Central memory CD8-positive, alpha-beta T cell (primary cell): Measurements from ENCODE around the gene MPDZ.

Experiments used
- ATAC-seq: fragments of 150-1000 bp; cut with Tn5 transposase; replicated peaks from 2 replicates; pipeline ENCODE4 v1.10.0; 2022; ENCODE audit warnings: mild to moderate bottlenecking, moderate FRiP score, moderate number of reproducible peaks; ENCODE audit not compliant: poor library complexity, severe bottlenecking; ENCODE audit errors: extremely low read depth
- DNase-seq, 2 donors: peaks; one replicate each; pipeline ENCODE4 v3.0.0; 2021; ENCODE audit warnings: low spot score in 2 of 2
- H3K27ac Mint-ChIP-seq: one replicate; pipeline ENCODE4 v1.8.0; 2022; ENCODE audit warnings: low read depth, mild to moderate bottlenecking, moderate library complexity, mixed read lengths
- H3K27me3 Mint-ChIP-seq: one replicate; pipeline ENCODE4 v1.8.0; 2022; ENCODE audit warnings: mixed read lengths
- H3K36me3 Mint-ChIP-seq: one replicate; pipeline ENCODE4 v1.8.0; 2022; ENCODE audit warnings: mild to moderate bottlenecking, moderate library complexity, mixed read lengths; ENCODE audit not compliant: insufficient read depth
- H3K4me1 Mint-ChIP-seq: one replicate; pipeline ENCODE4 v1.8.0; 2022; ENCODE audit warnings: mixed read lengths
- H3K4me3 Mint-ChIP-seq: one replicate; pipeline ENCODE4 v1.8.0; 2022; ENCODE audit warnings: mild to moderate bottlenecking, moderate library complexity, mixed read lengths
- H3K9me3 Mint-ChIP-seq: one replicate; pipeline ENCODE4 v1.8.0; 2022; ENCODE audit warnings: mixed read lengths

The MPDZ gene

GRCh38 chr9:13166996-13167395, 112.5 kb downstream of the MPDZ start:
- no peaks in the 10 kb centered on the region for H3K27me3 Mint-ChIP-seq
- no peak for ATAC-seq
- peaks cover 24% of the 10 kb centered on the region for H3K9me3 Mint-ChIP-seq

DNA sequence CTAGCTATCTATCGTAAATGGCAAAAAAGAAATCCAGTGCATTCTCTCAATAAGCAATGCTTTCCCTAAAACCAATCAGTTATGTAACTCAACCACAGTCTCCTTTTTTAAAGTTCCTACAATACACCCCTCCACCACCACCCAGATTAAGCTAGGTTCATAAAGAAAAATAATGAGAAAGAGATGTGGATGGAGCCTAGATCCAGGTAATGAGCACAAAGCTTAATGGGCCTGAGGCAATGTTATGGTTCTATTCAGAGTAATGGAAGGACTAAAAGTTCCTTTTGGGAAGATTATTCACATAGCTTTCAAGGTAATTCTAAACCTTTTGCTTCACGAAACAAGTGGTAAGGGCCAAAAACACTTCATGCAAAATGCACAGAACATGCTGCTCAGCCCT, 113.5 kb downstream of the MPDZ start:
- no peak overlapping the region for H3K4me3 Mint-ChIP-seq
- H3K27ac Mint-ChIP-seq = no peak overlapping the region
- H3K4me1 Mint-ChIP-seq = no peaks in the 10 kb centered on the region
- ATAC-seq (no peak), DNase-seq (no peak)
- H3K27me3 Mint-ChIP-seq = no peaks in the 10 kb centered on the region
- H3K36me3 Mint-ChIP-seq = no peaks in the 10 kb centered on the region
- peaks cover 14% of the 10 kb centered on the region for H3K9me3 Mint-ChIP-seq

More at GRCh38 chr9:13166996-13167395, 112.5 kb downstream of the MPDZ start:
- no peak for DNase-seq
- no peaks in the 10 kb centered on the region for H3K4me1 Mint-ChIP-seq
- H3K27ac Mint-ChIP-seq = no peak overlapping the region
- H3K36me3 Mint-ChIP-seq = no peaks in the 10 kb centered on the region
- H3K4me3 Mint-ChIP-seq = no peak overlapping the region

DNA sequence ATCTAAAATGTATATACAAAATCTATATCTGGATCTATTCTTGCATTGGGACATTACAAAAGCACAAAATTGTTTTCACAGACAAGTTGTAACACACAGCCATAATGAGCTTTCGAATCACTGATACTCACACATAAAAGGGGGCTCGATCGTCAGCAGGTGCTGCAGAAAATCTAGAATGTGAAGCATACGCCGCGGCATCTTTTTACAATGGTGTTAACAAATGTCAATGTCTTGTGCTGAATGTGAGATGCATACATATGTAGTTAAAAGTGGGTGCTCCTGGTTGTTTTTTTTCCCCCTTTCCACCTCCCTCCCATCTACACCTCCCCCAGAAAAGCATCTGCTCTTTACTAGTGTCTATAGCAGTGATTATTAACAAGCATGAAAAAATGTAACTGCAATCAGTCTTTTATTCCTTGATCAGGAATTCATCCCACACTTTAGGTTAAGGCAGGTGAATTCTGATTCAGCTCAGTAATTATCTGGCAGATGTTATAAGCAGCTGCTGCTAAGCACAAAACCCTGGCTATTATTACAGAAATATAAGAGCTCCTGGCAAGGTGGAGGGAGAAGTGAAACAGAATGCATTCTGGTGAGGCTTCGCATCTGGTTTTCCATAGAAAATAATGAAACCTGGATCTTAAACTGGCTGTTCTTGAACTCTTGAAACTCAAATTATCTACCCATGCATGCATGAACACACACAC, 114.1 kb downstream of the MPDZ start:
- DNase-seq = no peak
- H3K27me3 Mint-ChIP-seq = no peaks in the 10 kb centered on the region
- no peaks in the 10 kb centered on the region for H3K4me1 Mint-ChIP-seq
- peaks cover 14% of the 10 kb centered on the region for H3K9me3 Mint-ChIP-seq
- no peak overlapping the region for H3K4me3 Mint-ChIP-seq
- H3K36me3 Mint-ChIP-seq = no peaks in the 10 kb centered on the region
- no peak overlapping the region for H3K27ac Mint-ChIP-seq
- no peak for ATAC-seq

DNA sequence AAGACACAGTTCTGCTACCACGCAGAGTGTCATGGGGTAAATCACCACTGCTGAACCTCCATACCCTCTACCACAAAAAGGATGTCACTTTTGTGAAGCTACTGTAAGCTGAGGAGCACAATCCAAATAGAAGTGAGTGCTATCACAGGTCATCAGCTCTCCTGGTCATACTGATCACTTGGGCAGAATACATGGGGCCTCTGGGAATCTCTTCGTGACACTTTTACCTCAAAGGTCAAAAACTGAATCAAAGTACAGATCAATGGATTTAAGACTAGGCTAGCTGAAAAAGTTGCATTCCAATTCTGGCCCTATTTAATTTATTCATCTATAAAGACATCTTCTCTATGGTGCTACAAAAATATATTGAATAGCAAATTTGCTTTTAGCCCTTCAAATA, 115.5 kb downstream of the MPDZ start:
- ATAC-seq (no peak), DNase-seq (no peak)
- Mint-ChIP-seq H3K27ac (no peak overlapping the region), H3K36me3 (no peaks in the 10 kb centered on the region), H3K9me3 (peaks cover 4% of the 10 kb centered on the region), H3K27me3 (no peaks in the 10 kb centered on the region), H3K4me3 (no peak overlapping the region), H3K4me1 (no peaks in the 10 kb centered on the region)

DNA sequence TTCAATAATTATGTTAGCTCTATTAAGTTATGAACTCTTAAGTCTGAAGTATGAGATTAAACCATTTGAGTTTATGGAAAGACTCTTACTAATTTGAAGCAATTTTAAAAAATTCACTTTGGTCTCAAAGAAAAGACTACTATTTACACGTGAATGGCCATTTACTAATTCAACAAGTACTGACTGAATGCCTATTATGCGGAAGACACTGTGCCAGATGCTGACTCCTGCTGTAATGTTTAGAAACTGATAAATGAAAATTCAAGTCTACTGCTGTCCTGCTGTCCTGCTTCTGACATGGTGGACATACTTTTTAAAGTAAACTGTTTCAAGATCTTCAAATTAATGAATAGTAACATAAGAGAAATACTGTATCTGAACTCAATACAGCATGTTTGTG, 116.2 kb downstream of the MPDZ start:
- Mint-ChIP-seq H3K27me3 (no peaks in the 10 kb centered on the region), H3K9me3 (peaks cover 4% of the 10 kb centered on the region), H3K36me3 (no peaks in the 10 kb centered on the region), H3K27ac (no peak overlapping the region), H3K4me3 (no peak overlapping the region), H3K4me1 (no peaks in the 10 kb centered on the region)
- no peak for DNase-seq
- ATAC-seq = no peak

GRCh38 chr9:13160051-13160450, 119.4 kb downstream of the MPDZ start:
- Mint-ChIP-seq H3K36me3 (no peaks in the 10 kb centered on the region), H3K27me3 (no peaks in the 10 kb centered on the region), H3K4me1 (no peaks in the 10 kb centered on the region), H3K9me3 (peaks cover 10% of the 10 kb centered on the region), H3K27ac (no peak overlapping the region), H3K4me3 (no peak overlapping the region)
- DNase-seq (no peak), ATAC-seq (no peak)

DNA sequence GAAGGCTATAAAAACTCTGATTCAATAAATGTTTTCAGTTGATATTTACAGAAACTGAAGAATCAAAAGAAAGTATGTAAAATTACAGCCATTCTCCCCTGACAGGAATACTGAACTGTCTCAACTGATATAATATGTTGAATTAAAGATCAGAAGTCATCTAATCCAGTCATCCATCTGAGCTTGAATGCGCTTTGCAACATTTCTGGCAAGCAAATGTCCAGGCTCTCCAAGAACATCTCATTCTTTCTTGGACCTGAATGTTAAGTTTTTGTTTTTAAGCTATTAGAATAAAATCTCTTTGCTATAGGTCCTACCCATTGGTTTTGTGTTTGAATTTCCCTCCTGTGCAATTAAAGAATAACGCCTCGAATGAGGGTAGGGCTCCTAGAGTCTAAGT, 120.5 kb downstream of the MPDZ start:
- Mint-ChIP-seq H3K27me3 (no peaks in the 10 kb centered on the region), H3K4me1 (no peaks in the 10 kb centered on the region), H3K4me3 (no peak overlapping the region), H3K36me3 (no peaks in the 10 kb centered on the region), H3K9me3 (peaks cover 10% of the 10 kb centered on the region), H3K27ac (no peak overlapping the region)
- ATAC-seq = no peak
- DNase-seq = no peak

GRCh38 chr9:13151489-13151888, 128.0 kb downstream of the MPDZ start:
- DNase-seq (no peak), ATAC-seq (no peak)
- Mint-ChIP-seq H3K4me1 (no peaks in the 10 kb centered on the region), H3K9me3 (peaks cover 10% of the 10 kb centered on the region), H3K27ac (no peak overlapping the region), H3K36me3 (no peaks in the 10 kb centered on the region), H3K4me3 (no peak overlapping the region), H3K27me3 (no peaks in the 10 kb centered on the region)

DNA sequence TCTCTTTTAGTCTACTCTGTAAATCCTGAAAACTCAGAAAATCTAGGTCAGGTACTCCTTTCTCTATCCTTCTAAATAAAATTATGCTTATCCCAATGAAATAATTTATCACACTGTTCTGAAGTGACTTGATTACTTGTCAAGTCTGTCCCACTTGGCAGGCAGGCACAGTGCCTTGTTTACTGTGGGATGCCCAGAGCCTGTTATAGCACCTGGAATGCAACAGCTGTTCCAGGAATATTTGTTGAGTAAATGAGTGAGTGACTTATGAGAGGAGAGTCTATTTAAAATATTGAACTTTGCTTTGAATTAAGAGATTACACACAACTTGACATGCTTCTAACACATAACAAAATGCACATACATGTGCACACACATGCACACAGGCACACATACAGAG, 130.0 kb downstream of the MPDZ start:
- ATAC-seq (no peak), DNase-seq (no peak)
- Mint-ChIP-seq H3K4me1 (no peaks in the 10 kb centered on the region), H3K36me3 (no peaks in the 10 kb centered on the region), H3K27me3 (no peaks in the 10 kb centered on the region), H3K27ac (no peak overlapping the region), H3K4me3 (no peak overlapping the region), H3K9me3 (peaks cover 10% of the 10 kb centered on the region)

DNA sequence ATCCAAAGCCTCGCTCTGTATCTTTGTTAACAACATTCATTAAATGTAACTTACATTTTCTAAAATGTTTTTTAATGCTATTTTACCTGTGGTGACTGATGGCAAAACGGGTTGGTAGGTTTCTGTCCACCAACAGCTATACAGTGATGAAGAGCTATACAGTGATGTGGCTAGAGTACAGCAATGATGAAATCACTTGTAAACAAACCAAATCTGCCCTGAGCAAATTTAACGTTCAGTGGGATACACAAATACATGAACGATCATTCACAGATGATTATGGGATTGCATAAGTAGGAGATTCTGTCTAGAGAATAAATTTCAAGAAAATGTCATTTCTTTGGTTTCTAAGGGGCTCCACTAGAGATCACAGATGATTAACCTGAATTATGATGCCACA, 132.7 kb downstream of the MPDZ start:
- no peaks in the 10 kb centered on the region for H3K9me3 Mint-ChIP-seq
- ATAC-seq = no peak
- no peak for DNase-seq
- no peak overlapping the region for H3K27ac Mint-ChIP-seq
- no peaks in the 10 kb centered on the region for H3K4me1 Mint-ChIP-seq
- no peak overlapping the region for H3K4me3 Mint-ChIP-seq
- no peaks in the 10 kb centered on the region for H3K27me3 Mint-ChIP-seq
- no peaks in the 10 kb centered on the region for H3K36me3 Mint-ChIP-seq

DNA sequence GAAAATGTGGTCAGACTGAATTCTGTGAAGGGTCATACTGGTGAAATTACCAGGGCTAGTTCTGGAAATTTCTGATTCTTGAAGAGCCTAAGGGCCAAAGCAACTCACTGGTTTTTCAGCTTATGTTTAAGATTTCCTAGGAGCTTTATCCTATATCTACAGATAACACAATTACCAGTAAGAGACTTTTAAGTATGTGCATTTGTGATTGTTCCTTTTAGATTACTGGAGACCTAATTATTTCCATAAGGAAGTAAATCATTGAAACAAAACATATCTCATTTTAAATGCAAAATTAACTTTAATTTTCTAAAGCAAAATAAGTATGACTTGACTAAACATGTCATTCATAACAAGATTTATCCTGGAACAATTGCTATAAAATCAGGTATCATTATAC, 134.2 kb downstream of the MPDZ start:
- Mint-ChIP-seq H3K9me3 (no peaks in the 10 kb centered on the region), H3K27me3 (no peaks in the 10 kb centered on the region), H3K4me3 (no peak overlapping the region), H3K4me1 (no peaks in the 10 kb centered on the region), H3K27ac (no peak overlapping the region), H3K36me3 (no peaks in the 10 kb centered on the region)
- DNase-seq (no peak), ATAC-seq (no peak)

DNA sequence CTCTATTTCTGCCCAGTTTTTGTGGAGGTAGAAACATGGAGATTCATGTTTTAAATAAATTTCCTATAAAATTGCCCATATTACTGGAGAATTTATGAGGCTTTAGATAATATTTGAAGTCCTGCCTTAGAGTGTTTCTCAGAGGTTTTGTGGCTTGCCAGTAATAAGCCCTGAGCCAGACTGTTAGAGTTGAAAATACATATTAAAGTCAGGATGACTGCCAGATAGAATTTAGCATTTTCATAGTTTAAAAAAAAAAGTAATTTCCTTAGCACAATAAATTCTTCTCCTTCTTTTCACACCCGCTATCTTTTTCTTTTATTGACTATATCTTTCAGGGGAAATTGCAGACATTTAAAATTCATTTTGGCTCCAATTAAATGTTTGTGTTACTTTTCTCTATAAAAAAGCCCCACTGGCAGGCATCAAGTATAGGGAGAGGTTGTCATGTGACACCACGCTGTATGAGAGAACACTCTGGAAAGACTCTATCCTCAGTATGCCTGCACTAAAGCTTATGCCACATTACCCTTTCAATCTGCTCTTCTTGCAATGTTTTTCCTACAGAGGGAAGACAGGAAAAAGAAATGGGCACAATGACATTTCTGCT, 135.2 kb downstream of the MPDZ start:
- no peaks in the 10 kb centered on the region for H3K36me3 Mint-ChIP-seq

DNA sequence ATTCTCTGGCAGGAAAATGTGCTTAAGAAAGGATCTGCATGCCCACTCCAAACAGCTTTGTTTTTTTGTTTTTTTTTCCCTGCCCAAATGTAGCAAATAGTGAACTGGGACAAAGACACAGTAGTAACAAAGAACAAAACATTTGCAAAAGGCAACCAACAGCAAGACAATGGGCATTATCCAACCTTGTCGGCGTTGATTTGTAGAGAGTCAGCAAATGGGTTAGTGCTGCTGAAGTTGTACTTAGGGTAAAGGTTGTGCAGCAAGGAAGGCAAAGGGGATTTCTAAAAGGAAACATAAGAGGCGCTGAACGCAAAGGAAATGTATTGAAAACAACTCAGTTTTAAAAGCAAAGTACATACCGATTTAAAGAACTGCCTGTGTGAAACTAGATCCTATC, 136.2 kb downstream of the MPDZ start:
- Mint-ChIP-seq H3K4me3 (no peak overlapping the region), H3K4me1 (no peaks in the 10 kb centered on the region), H3K36me3 (no peaks in the 10 kb centered on the region), H3K27ac (no peak overlapping the region), H3K27me3 (no peaks in the 10 kb centered on the region), H3K9me3 (no peaks in the 10 kb centered on the region)
- ATAC-seq (no peak), DNase-seq (no peak)

More for the DNA sequence above, 135.2 kb downstream of the MPDZ start:
- Mint-ChIP-seq H3K4me1 (no peaks in the 10 kb centered on the region), H3K9me3 (no peaks in the 10 kb centered on the region), H3K4me3 (no peak overlapping the region), H3K27me3 (no peaks in the 10 kb centered on the region), H3K27ac (no peak overlapping the region)
- ATAC-seq (no peak), DNase-seq (no peak)
